B cell (primary cell): ENCODE data around the gene TEX9.

Experiments
- EZH2 ChIP-seq: IDR thresholded peaks from 2 replicates; pipeline ENCODE4 v1.6.1; 2012; ENCODE audit warnings: borderline replicate concordance, low read depth, mild to moderate bottlenecking, moderate library complexity, low read length; ENCODE audit not compliant: insufficient read depth, poor library complexity, severe bottlenecking
- TF ChIP-seq, protein P1 (sequence below): fragments of 200-600 bp; IDR thresholded peaks from one replicate; pipeline ENCODE4 v1.8.0; 2022; ENCODE audit warnings: antibody characterized with exemption, mild to moderate bottlenecking

DNA sequence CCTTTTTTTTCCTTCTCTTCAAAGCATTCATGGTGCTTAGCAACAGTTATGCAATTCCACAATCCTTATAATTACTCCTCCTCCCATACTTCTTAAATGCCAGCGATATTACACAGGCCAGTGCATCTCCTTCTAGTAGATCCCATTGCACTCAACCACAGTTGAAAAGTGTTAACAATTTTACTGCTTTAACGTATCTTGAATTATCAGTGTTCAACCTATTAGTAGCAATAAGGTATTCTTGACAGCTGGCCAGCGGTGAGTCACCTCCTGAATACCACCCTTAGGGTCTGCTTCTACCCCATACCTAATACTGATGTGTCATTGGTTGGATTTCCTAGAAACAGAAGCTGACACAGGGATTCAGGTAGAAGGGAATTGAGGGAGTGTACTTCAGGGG, 24.0 kb upstream of the TEX9 start:
- TF ChIP-seq, protein P1, sequence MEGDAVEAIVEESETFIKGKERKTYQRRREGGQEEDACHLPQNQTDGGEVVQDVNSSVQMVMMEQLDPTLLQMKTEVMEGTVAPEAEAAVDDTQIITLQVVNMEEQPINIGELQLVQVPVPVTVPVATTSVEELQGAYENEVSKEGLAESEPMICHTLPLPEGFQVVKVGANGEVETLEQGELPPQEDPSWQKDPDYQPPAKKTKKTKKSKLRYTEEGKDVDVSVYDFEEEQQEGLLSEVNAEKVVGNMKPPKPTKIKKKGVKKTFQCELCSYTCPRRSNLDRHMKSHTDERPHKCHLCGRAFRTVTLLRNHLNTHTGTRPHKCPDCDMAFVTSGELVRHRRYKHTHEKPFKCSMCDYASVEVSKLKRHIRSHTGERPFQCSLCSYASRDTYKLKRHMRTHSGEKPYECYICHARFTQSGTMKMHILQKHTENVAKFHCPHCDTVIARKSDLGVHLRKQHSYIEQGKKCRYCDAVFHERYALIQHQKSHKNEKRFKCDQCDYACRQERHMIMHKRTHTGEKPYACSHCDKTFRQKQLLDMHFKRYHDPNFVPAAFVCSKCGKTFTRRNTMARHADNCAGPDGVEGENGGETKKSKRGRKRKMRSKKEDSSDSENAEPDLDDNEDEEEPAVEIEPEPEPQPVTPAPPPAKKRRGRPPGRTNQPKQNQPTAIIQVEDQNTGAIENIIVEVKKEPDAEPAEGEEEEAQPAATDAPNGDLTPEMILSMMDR: no peak
- no peak for TF ChIP-seq EZH2
